Right forelimb (tissue), 1 donor: ENCODE data around the gene NOP16.
A peak's percentile ranks its signal among the peaks of the same experiment; 100 is the strongest.

Source experiments
- DNase-seq: peaks from one replicate; pipeline ENCODE4 v3.0.0-alpha.2; 2018

NOP16 gene

GRCh38 chr5:176384366-176384930, 4.0 kb downstream of the NOP16 start:
- no peak for DNase-seq

DNA sequence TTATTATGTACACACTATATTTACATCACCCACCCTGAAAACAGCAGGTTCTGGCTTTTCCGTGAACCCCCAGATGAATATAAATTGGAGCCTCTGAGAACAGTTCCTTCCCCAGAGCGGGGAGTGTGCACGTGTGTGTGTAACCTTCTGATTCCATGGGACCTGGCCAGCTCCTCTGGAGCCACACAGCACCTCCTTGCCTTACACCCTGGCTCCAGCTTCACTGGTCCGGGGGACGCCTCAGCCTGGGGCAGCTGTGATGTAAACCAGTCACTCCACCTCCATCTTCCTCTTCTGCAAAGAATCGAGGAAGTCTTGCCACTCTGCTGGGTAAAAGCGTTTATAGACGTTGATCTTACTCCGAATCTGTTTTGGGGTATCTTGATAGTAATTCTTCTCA, 4.4 kb downstream of the NOP16 start:
- no peak for DNase-seq

GRCh38 chr5:176383248-176383905, 5.0 kb downstream of the NOP16 start:
- no peak for DNase-seq

DNA sequence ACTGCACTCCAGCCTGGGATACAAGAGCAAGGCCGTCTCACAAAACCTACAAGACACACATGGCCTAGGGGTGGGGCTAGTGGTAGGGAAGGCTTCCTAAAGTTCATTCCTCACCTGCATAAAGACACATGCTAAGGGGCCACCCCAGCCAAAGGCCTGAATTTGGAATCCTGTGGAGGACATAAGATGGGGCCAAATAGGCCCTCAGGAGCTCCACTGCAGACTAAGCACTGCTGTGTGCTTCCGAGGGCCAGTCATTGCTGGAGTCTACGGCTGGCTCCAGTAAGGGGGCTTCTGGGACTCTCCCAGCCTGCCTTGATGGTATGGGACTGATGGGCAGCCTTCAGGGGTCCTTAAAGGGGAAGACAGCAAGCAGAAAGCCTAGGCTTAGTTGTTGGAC, 5.7 kb downstream of the NOP16 start:
- no peak for DNase-seq

GRCh38 chr5:176381979-176382378, 6.4 kb downstream of the NOP16 start:
- DNase-seq = no peak

- DNase-seq = no peak
Observed at GRCh38 chr5:176381423-176381822, 7.0 kb downstream of the NOP16 start.

GRCh38 chr5:176379881-176380280, 8.5 kb downstream of the NOP16 start:
- no peak for DNase-seq

GRCh38 chr5:176373100-176373818, 15.1 kb downstream of the NOP16 start:
- no peak for DNase-seq

- no peak for DNase-seq
Observed at GRCh38 chr5:176371621-176372539, 16.5 kb downstream of the NOP16 start.

- DNase-seq = no peak
Observed at GRCh38 chr5:176369934-176370711, 18.3 kb downstream of the NOP16 start.

GRCh38 chr5:176368726-176369125, 19.7 kb downstream of the NOP16 start:
- DNase-seq = peak; percentile 4

GRCh38 chr5:176366232-176366894, 22.0 kb downstream of the NOP16 start:
- peak; percentile 32 for DNase-seq

DNA sequence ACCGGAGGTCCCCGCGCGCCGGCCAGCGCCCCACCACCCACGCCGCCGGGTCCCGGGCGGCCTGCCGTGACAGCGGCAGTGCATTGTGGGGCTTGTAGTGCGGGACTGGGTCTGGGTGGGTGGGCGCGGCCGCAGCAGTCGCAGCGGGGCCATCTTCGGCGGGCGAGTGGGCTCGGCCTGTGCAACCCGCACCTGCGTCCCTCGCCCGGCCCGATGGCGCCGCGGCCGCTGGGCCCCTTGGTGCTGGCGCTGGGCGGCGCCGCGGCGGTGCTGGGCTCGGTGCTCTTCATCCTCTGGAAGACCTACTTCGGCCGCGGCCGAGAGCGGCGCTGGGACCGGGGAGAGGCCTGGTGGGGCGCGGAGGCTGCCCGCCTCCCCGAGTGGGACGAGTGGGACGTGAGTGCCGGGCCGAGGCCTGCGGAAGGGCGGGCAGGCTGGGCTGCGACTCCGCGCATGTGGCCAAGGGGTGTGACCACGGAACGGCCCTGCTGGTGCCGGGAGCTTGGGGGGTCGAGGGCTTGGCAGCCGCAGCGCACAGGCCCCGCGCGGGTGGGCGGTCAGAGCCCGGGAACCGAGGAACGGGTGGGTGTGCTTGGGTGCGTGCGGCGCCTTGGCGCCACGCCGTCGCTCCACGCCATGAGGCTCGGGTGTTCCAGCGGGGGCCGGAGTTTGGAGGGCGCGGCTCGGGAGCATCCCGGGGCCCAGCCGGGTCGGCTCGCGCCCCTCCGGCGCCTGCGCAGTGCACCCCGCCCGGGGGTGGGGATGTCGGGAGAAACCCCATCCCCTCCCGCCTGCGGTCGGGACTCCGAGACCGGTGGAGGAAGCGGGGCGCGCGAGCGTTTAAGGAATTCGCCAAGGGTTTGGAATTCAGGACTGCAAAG, 22.8 kb downstream of the NOP16 start, which contains the start of gene ARL10:
ARL10 (plus strand) TSS at position 137 of the 881 bp plus-strand sequence; CDS start at position 214, 77 bp downstream.
- peak; percentile 75 for DNase-seq

DNA sequence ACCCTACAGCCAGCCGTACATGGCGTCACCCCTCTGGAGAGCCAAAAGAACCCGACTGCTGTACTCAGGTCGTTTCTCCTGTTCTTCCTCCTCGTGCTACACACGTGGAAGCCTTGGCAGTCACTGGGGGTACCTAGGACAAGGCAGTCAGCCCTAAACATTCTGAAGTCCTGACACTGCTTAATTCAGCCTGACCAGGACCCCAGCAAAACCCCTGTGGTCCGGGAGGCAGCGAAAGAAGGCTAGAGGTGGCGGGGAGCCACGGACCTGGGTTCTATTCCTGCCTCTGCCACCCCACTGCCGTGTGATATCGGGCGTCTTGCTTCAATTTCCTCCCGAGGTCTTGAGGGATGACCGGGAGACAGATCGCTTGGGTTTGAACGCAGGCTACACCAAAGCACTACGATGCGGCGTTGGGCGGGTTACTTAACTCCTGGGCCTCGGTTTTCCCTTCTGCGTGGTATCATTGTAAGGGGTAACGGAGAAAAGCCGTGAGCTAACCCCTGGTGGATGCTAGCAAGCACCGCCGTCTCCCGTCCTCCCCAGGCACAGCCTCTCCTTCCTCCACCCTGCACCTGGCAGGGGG, 23.5 kb downstream of the NOP16 start:
- no peak for DNase-seq

- DNase-seq = no peak
Observed at GRCh38 chr5:176362233-176362490, 26.2 kb downstream of the NOP16 start.

GRCh38 chr5:176361437-176362232, 26.8 kb downstream of the NOP16 start, which contains the start of gene KIAA1191:
KIAA1191 (minus strand) TSS chr5:176361764; CDS start chr5:176359508, 2,256 bp downstream.
- DNase-seq = peak; percentile 94

DNA sequence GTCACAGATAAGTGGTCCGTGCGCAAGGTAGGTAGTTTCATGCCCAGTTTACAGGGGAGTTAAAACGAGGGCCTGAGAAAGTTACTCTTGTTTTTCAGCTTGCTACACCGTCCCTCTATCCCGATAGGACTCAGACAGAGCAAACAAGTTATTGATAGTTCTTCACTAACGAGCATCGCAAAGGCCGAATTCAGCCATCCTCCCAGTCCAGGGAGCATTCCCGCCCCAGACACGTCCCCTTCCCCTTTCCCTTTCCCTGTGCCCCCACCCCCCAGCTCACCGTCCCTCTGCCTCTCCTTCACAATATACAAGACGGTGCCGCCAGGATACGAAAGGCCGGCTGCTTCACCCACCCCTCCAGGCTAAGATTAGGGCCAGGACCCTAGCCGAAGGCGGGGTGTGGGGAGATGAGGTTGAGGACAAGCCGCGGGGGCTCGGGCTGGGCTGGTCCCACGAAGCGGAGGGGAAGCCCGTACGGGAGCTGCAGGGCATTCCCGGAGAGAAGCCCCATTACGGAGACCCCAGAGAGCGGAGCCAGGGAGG, 27.4 kb downstream of the NOP16 start:
- no peak for DNase-seq

DNA sequence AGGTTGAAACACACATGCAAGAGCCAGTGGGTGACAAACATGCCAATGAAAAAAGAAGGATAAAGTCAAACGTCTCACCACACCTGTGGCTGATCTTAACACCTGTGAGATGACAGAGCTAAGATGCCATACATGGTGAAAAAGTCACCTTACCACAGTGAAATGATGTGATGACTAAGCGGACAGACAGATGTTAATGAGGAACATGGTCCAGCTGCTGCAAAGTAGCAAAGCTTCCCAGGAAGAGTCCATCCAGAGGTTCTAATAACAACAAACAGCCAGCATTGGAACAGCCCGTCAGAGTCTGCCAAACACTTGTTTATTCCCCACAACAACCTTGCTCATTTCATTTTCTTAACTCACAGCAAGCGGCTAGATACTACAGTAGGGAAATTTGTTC, 28.7 kb downstream of the NOP16 start:
- no peak for DNase-seq

DNA sequence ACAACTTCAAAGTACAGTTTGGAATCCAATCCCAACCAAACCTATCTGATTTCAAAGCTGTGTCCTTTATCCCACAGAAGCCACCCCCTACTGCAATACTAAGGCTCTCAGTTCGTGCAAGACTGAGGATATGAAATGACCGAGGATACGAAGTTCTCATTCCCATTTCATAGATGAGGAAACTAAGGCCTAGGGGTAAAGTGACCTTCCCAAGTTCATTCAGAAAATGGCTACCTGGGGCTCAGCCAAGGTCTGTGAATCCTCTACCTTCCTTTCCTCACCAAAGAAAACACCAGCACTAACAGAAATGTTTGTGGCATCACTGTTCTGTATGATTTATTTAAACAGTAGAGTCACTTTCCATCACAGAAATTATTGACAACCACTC, 32.2 kb downstream of the NOP16 start:
- no peak for DNase-seq
